ENCODE results near the gene FOXP2.
"Not testable (repeated sequence)": the region's sequence is repeated elsewhere in the genome, so short reads cannot be mapped to it uniquely, and the experiment has no call there.

Gene FOXP2

DNA sequence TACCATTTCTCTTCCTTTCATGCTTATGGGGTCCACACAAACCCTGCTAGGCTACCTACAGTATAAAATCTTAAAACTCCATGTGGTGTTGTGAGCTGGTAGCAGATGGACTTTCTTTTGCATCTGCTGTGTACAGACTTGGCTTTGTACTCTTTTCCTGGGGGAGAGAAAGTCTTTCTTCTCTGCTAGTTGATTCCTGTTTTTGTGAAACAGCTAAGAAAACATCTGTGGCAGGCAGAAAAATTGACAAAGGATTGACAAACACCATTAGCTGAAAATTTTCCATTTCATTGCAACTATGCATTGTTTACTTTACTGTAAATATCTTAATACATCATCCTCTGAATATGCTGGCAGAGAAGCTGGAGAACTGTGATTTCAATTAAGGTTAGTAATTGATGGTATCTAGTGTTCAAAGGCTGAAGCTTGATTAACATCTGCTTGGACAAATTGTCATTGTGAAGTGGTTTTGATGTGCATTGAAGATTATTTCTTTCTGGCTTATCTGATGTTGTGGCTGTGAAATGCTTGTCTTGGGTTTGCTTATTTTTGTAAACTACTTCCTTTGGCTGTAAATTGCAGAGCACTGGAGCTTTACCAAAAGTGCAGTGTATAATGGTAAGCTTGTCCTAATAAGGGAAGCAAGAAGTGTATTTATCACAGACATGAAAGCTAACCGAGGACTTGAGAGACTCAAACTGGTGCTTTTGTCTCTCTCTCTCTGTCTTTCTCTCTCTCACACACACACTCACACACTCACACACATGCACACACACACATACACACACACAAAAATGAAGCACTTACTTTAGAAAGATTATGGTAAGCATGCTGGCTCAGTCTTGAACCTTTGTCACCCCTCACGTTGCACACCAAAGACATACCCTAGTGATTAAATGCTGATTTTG, at the start of gene FOXP2:
Gene FOXP2, plus strand, starts transcription at position 660 of the 908 bp plus-strand sequence. CDS start 11,697 bp downstream, outside the sequence.
- DNase-seq (ENCODE audit: low read depth): no peak

DNA sequence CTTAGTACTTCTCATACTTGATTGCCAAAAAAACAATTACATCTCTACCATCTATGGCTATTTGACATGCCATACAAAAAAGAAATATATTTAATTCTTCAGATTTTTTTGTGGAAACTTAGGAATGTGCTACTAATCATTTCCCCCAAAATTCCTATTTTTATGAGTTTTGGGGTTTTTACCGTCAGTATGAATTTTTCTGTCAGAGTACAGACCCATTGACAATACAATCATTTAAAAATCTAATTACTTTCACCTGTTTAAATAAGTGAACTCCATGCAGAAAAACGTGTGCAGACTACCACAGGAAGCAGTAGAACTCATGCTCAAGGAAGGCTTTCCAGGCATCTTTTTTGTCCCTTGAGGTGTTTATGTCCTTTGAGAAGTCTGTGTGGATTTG, 48.8 kb upstream of the FOXP2 start:
- no peak for DNase-seq (ENCODE audit: low read depth)

DNA sequence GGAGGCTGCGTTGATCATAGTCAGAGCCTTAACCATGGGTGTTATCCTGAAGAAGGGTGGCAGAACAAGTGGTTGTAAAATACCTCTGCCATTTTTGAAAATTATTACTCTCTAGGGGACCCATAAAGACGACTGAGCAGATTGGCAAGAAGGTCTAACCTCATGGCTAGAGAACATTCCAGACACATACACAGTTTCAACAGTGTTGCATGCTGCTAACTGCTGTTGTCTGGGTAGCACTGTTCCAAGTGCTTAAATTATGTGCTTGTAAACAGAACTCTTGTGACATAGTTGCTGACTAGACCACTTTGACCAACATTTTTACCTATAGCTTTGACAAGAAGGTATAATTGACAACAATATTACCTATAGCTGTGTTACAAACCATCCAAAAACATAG, 46.1 kb upstream of the FOXP2 start:
- no peak for DNase-seq (ENCODE audit: low read depth)

DNA sequence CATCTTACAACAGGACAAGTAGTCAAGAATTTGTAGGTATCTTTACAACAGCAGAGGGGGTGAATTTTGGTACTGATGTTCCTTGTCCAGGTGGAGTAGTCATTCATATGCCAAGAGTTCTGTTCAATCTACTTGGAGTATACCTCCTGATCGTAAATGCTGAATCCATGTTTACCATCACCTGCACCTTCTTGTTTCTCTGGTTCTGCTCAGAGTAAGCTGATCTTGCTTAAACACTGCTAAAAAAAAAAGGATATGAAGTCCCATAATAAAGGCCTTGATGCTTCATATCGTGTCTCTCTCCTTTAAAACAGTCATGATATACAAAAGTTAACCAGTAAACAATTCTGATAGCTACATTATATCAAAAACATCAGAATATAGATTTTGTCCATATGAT, 45.3 kb upstream of the FOXP2 start:
- no peak for DNase-seq (ENCODE audit: low read depth)

DNA sequence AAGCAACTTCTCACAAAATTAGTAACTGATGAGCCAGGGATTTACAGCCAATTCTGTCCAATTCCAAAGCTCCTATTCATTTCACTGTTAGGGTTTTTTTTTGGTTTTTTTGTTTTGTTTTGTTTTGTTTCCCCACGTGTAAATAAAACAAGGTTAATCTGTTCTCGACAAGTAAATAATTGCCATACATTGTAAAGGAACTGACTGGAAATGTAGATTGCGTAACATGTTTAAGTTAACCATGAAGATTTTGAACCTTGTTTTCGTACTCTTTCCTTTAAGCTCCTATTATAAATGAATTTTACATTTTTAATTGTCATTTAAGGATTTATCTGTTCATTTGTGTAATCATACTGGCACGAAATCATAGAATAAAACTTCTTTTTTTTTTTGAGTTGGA, 42.0 kb upstream of the FOXP2 start:
- DNase-seq (ENCODE audit: low read depth): no peak

DNA sequence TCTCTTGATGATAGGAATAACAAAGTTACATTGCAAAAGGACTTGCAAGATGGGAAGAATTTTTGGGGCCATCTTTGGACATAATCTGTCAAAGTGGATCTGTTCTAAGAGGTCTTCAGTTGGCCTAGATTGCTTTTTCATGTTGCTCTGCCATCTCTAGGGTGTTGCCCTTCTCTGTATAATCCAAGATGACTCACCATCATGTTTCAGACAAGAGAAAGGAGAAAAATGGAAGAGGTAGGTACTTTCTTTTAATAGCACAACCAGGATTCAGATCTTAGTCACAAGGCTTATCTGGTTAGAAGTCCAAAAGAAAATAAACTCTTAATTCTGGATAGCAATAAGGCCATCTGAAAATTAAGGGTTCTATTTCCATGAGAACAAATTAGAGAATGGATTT, 38.7 kb upstream of the FOXP2 start:
- no peak for DNase-seq (ENCODE audit: low read depth)

DNA sequence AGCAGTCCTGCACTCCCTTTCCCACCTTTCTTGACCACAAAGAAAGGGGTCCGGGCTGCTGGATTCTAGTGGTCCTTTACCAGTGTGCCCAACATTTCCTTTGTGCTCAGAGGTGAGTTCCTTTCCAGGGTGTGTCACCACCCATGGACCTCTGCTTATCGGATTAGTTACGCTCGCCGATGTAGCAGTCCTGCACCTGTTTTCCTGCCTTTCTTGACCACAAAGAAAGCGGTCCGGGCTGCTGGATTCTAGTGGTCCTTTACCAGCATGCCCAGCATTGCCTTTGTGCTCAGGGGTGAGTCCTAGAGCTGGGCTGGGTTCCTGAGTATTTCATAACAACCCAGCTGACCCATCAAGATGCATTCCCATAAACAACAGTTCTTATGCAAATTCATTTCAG, 30.7 kb upstream of the FOXP2 start:
- DNase-seq (ENCODE audit: low read depth): not testable (repeated sequence)

DNA sequence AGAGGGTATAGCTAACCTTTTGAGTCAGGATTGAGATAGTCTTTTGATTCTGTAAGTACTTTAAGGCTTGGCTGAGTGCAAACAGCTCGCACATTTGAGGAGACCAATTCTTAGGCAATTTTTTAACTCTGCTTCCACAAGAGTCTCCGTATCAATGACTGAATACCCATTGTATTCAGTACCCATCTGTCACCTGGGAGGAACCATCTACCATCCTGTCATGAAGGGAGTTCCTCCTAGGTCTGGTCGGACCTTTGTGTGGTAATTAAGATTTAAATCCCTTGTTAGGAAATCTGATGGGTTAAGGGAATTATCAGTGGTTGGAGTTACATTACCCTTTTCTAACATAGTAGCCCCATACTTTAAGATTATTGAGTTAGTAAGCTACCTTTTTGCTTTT, 30.3 kb upstream of the FOXP2 start:
- DNase-seq (ENCODE audit: low read depth): not testable (repeated sequence)

DNA sequence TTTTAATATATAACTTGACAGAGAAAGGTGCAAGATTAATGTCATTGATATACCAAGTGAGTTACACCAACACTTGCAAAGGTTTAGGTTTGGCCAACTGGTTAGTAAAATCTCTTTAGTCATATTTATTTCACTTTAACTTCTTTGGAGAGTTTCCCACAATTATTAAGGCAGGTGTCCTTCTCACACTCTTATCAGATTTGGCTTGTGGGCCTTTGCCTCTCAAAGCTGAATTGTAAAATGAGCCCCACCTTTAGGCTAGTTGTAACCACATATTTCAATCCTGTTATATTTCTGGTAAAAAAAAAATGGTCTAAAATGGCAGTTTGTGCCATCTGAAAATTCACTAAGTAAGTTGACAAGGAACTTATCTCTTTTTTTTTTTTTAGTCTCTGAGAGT, 26.6 kb upstream of the FOXP2 start:
- DNase-seq (ENCODE audit: low read depth): no peak

DNA sequence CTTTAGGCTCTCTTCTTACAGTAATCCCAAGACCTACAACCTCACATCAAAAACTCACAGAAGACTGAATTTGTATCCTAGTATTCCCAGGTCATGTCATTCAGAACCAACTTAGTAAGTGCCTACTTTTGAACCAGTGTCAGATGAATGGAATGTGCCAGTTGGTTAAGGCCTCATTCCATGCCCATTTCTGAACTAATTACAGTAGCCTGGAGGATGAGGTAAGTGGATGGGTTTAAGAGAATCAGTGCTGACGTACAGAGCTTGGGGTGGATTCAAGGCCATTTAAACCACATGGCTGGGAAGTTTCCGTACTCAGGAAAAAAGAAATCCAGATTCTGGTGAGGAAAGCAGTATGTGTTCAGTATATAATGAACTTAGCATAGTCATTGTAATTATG, 21.9 kb upstream of the FOXP2 start:
- DNase-seq (ENCODE audit: low read depth): peak; percentile 21

DNA sequence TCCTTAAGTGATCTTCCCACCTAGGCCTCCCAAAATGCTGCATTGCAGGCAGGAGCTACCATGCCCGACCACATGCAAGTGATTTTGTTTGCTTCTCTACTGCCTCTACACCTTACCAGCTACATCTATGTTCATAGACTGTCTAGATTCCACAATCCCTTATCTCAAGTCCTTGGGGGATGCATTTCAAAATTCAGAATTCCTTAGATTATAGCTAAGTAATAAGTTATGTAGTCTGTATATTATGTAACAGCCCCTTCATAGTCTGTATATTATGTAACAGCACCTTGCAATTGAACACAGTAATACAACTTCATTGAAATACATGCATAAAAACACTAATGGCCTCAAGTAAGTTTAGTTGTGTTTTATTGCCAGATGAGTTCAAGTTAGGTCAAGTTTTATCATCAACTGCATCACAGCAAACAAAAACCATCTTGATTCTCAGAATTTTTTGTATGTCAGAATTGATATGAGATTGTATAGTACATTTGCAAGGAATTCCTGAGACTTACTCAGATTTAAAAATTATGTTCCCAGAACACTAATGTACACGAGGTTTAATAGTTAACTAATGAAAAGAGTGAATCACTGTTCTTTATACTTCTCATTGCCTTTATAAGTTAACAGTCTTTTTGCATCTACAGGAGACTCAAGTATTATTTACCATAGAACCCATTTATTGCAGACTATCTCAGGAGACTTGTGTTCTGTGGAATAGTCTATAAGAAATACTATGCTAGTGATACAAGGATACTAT, 11.6 kb upstream of the FOXP2 start:
- no peak for DNase-seq (ENCODE audit: low read depth)

DNA sequence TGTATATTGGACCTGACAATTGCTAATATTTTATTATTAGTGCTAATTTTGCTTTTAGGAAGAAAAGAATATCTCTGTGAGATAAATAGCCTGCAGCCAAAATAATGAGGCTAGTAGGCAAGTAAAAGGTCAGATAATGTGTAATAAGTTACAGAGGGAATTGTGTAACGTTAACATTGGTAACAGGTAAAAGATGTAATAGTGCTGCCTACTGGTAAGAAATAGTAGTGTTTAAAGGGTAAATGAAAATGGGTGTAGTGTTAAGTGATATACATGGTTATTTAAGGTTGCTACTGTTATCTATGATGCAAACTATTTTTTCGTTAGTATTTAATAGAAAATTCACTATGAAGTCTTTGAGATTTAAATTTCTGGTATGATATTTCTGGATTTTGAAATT, 9.2 kb upstream of the FOXP2 start:
- DNase-seq (ENCODE audit: low read depth): no peak

DNA sequence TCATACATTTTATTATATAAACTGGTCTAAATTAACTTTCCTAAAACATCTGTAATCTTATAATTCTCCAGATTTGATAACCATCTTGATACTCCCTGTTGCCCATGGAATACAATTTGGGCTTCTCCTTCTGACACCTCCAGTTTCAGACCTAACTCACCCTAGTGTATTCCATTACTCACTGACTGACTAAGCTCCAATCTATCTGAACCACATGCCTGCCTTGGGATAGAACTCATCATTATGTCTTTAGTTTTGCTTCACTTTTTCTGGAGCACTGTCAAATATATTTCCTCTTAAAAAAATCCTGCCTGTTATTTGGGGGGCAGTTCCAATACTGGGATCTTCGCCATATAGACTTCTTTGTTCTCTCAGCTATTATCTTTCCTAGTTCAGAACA, 4.9 kb upstream of the FOXP2 start:
- peak; percentile 39 for DNase-seq (ENCODE audit: low read depth)

DNA sequence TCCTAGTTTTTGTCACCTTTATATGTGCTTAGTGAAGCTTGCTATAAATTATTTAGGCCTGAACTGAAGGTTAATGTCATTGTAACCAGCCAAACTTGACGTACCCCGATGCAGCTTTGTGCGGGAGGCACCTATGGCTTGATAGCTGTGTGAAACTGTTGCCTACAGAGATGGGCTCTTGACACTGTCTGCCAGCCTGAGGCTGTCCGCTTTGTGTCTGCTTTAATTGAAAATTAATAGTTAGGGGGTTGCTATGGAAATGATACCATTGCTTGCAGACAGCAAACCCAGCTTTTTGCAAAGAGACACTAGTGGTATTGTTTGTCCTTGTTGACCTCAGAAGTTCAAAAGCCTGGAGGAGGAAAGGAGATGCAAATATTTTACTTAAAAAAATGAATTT, 2.1 kb upstream of the FOXP2 start:
- no peak for DNase-seq (ENCODE audit: low read depth)

DNA sequence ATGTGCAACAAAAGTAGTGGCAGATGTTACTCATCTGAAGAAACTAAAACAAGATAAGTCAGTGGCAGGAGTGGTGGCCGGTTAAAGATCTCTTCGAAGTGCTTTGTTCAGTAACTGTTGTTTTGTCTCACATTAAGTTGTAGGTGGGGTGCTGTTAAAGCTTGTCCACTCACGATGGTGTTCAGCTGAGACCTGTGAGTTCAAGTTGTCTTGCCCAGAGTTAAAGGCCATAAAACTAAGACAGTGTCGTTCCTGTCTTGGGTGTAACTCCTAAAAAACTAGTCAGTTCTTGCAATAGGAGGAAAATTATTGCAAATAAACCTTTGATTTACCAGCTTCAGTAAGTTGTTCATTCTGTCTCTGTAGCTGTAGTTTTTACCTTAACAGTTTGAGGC, 857 bp upstream of the FOXP2 start:
- DNase-seq (ENCODE audit: low read depth): no peak

DNA sequence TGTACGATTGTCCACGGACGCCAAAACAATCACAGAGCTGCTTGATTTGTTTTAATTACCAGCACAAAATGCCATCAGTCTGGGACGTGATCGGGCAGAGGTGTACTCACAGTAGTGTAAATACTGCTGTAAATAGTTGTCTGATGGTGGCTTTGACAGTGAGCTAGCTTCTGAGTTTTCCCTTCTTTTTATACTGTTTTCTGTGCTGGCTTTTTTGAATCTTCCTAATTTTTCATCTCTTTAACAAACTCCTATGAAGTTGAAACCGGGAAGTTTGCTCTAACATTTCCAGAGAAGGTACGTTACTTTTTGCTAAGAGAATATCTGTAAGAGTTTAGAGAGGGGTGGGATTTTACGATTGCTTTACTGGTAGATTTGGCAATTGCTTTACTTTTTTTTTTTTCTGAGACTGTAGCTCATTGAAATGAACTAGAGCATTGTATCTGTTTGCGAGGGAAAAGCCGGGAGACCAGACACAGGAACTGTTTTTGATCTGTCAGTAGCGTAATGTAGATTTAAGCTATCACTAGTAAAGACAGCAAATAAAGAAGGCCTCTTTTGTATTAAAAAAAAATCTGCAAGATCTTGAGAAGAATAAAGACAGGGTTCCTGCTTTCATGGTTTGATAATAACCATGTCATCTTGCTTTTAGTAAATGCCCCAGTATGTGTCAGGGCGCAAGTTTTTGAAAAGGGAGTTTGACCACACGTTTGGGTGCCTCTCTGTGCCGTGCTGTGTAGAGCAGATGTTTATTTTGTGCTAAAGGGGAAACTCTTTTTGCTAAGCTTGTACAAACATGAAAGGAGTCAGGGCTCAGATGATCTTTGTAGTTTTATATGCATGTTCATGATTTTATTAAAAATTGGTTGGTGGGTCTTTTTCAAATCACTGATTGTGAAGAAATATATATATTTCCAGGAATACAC, 712 bp downstream of the FOXP2 start:
- no peak for DNase-seq (ENCODE audit: low read depth)

DNA sequence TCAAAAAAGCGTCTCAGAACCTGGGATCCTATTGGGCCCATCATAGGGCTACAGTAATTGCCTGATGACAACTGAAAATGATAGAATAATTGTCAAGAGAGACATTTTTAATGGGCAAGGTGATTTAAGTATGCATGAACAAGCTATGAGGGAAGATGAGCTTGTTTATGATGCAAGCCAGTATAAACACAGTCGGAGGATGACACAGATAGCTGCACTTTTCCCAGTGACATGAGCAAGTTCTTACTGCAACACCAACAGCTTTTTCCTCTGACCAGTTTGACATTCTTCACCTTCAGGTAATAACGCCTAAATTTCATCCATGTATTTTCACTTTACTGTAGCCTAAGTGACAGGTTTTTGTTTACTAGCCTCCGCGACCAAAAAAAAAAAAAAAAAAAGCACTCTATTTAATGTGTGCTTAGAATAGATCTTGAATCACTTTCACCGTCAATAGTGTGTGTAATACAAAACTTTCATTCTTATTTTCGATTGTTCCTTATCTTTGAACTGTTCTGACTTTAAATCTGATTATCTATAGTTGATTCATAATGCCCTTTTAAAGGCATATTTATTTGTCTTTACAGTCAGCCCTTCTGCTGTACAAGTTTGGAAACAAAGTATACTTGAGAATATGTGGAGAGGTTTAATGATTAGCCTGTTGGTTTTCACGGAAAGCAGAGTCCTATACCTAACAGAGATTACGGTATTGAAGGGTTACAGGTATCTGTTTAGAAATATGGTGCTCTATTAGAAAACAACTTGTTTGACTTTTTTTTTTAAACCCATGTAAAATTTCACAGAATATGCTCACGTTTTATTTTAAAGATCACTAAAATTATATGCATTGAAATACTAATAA, 1.7 kb downstream of the FOXP2 start:
- no peak for DNase-seq (ENCODE audit: low read depth)

DNA sequence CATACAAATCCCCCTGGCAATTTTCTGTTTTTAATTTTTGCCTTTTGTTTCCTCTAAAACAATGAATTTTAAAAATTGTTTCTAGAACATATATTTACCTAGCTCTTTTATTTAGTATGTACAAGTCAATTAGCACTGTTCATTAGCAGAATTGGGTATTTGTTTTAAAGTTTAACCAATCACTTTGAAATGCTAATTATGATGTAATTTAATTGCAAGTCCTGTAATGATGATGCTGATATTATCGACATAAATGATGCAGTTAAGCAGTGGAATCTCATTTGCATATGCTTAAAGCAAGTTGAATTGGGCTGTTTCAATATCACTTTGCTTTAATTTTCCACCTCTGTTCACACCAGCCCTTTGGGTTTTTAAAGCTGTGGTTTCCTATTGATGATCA, 2.7 kb downstream of the FOXP2 start:
- no peak for DNase-seq (ENCODE audit: low read depth)

DNA sequence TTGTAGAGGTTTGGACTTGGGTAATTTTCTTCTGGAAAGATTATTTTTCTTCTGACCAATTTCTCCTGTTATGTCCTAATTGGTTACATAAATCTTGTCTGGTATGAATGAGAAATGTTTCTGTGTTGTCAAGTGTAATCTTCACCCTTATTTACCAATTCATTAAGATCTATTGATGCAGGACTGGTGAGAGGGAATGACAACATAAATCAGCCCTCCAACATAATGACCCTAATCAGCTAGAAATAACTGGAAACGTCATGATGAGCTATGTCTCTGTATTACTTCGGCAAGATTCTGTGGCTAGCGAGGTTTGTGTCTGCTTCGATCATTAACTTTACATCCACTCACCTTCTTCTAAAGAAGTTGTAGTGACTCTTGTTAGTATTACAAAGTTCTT, 3.5 kb downstream of the FOXP2 start:
- no peak for DNase-seq (ENCODE audit: low read depth)

DNA sequence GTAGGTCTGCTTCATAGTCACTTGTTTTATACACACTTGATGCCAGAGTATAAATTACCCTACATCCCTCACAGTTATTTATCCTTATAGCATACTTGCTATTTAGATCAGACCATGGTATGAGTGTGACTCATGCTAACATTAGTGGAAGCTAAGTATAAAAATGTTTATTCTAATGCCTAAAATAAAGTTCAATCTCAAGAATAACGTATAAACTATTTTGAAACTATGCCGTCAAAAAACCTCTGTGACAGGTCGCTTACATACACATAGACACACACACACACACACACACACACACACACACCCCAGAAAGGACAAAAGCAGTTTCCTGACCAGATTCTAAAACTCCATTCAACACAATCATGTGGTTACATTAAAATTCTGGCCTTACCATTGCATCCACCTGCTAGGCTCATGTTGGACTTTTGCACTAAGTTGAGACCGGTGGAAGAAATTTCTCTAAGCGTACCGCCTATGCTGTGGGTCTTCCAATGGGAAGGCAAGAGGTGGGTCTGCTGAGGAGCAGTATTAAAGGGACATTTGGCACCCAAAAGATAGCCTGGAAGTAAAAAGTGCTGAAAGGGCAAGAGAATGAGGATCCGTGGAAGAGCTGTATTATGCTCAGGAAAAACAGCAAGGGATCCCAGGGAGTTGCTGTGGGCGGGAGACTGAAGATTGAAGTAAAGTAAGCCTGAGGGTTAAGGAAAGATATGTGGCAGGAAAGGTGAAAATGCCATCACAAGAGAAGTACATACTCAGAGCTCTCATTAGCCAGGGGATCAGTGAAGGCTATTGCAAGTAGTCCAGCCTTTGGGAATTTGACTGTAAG, 5.0 kb downstream of the FOXP2 start:
- no peak for DNase-seq (ENCODE audit: low read depth)

All from stromal cell of bone marrow (primary cell).